Activated CD8-positive, alpha-beta T cell treated with anti-CD3 and anti-CD28 coated beads, Interleukin-2, amount 10 ng/mL, durations not matched to agents 7 days and 5 days (primary cell): Measurements from ENCODE around the gene EDNRB. TPM values are rescaled to one million over a fixed set of nuclear protein-coding genes. Genes with fewer than 3 reads are reported as not detected.
"Not testable (repeated sequence)": the region's sequence is repeated elsewhere in the genome, so short reads cannot be mapped to it uniquely, and the experiment has no call there.

ENCODE experiments used
- ATAC-seq: fragments of 150-1000 bp; cut with Tn5 transposase; one replicate; pipeline ENCODE4 v1.10.0; 2021; ENCODE audit warnings: moderate library complexity
- CTCF ChIA-PET: fragments of 350-600 bp; sonication (Branson Sonifier 250); formaldehyde crosslinking; loops from one replicate; lab custom pipeline; 2021; ENCODE audit warnings: antibody characterized with exemption; lab: Charles Lee
- POLR2A ChIA-PET: fragments of 350-600 bp; sonication (Branson Sonifier 250); formaldehyde crosslinking; loops from one replicate; lab custom pipeline; 2021; ENCODE audit warnings: antibody characterized with exemption; lab: Charles Lee
- DNase-seq: peaks from one replicate; pipeline ENCODE4 v3.0.0-alpha.2; 2020
- H3K27ac Mint-ChIP-seq: one replicate; pipeline ENCODE4 v1.8.0; 2021; ENCODE audit warnings: mild to moderate bottlenecking, mixed read lengths
- H3K27me3 Mint-ChIP-seq: one replicate; pipeline ENCODE4 v1.8.0; 2021; ENCODE audit warnings: low read depth, mixed read lengths
- H3K36me3 Mint-ChIP-seq: one replicate; pipeline ENCODE4 v1.8.0; 2021; ENCODE audit warnings: low read depth, mixed read lengths
- H3K4me1 Mint-ChIP-seq: one replicate; pipeline ENCODE4 v1.8.0; 2021; ENCODE audit warnings: low read depth, mixed read lengths
- H3K4me3 Mint-ChIP-seq: one replicate; pipeline ENCODE4 v1.8.0; 2021; ENCODE audit warnings: mild to moderate bottlenecking, mixed read lengths
- H3K9me3 Mint-ChIP-seq: one replicate; pipeline ENCODE4 v1.8.0; 2022; ENCODE audit warnings: mixed read lengths; ENCODE audit not compliant: insufficient read depth
- total RNA-seq, 2 experiments: library from RNA; stranded (reverse); gene quantifications; one replicate each; pipeline ENCODE4 v1.2.3, GENCODE V29; 2021

The EDNRB gene
- total RNA-seq, 2 experiments from 2014 or later, result not detected

DNA sequence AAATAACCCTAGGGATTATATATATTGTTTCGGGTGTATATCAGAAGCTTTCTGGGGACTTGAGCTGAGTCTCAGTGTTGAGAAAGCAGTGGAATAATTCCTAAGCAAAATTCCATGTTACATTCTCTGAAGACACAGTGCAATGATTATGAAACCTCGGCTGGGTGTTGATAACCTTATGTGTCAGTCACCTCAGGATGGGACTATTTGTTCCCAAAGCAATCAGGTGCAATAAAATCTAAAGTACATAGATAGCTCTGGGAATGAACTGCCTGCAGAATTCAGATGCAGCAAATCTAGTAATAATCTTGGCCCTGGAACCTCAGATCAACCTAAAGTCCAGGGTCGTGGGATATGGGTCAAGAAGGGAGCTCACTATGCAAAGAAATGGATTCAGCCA lies 53.0 kb downstream of the EDNRB start:
- H3K36me3 Mint-ChIP-seq, result peaks cover 2% of the 10 kb centered on the region
- POLR2A ChIA-PET, result no interaction called here
- no peak for ATAC-seq
- H3K27ac Mint-ChIP-seq, result no peak overlapping the region
- no peak for DNase-seq
- CTCF ChIA-PET, result no interaction called here
- H3K4me3 Mint-ChIP-seq, result no peak overlapping the region
- H3K9me3 Mint-ChIP-seq, result no peaks in the 10 kb centered on the region
- peaks cover 7% of the 10 kb centered on the region for H3K4me1 Mint-ChIP-seq
- H3K27me3 Mint-ChIP-seq, result peaks cover 10% of the 10 kb centered on the region

- peaks cover 9% of the 10 kb centered on the region for H3K27me3 Mint-ChIP-seq
- no peaks in the 10 kb centered on the region for H3K36me3 Mint-ChIP-seq
- H3K9me3 Mint-ChIP-seq, result no peaks in the 10 kb centered on the region
- H3K27ac Mint-ChIP-seq, result no peak overlapping the region
- ATAC-seq (no peak), DNase-seq (no peak)
- ChIA-PET CTCF (no interaction called here), POLR2A (no interaction called here)
- H3K4me3 Mint-ChIP-seq, result no peak overlapping the region
- peaks cover under 1% of the 10 kb centered on the region for H3K4me1 Mint-ChIP-seq
These were observed 55.5 kb downstream of the EDNRB start for GRCh38 chr13:77863144-77863543.

GRCh38 chr13:77861741-77862140 lies 56.9 kb downstream of the EDNRB start:
- H3K9me3 Mint-ChIP-seq, result no peaks in the 10 kb centered on the region
- POLR2A ChIA-PET, result no interaction called here
- CTCF ChIA-PET, result no interaction called here
- DNase-seq (no peak), ATAC-seq (no peak)
- H3K27me3 Mint-ChIP-seq, result peaks cover 9% of the 10 kb centered on the region
- H3K27ac Mint-ChIP-seq, result no peak overlapping the region
- no peaks in the 10 kb centered on the region for H3K4me1 Mint-ChIP-seq
- no peak overlapping the region for H3K4me3 Mint-ChIP-seq
- H3K36me3 Mint-ChIP-seq, result no peaks in the 10 kb centered on the region

- Mint-ChIP-seq H3K27ac (no peak overlapping the region), H3K36me3 (no peaks in the 10 kb centered on the region), H3K4me1 (no peaks in the 10 kb centered on the region), H3K4me3 (no peak overlapping the region), H3K27me3 (peaks cover 9% of the 10 kb centered on the region), H3K9me3 (no peaks in the 10 kb centered on the region)
- ATAC-seq (no peak), DNase-seq (no peak)
- POLR2A ChIA-PET, result no interaction called here
- CTCF ChIA-PET, result no interaction called here
These were observed 58.1 kb downstream of the EDNRB start for GRCh38 chr13:77860507-77860981.

GRCh38 chr13:77859450-77859849 lies 59.2 kb downstream of the EDNRB start:
- ChIA-PET CTCF (no interaction called here), POLR2A (no interaction called here)
- Mint-ChIP-seq H3K27ac (no peak overlapping the region), H3K4me3 (no peak overlapping the region), H3K4me1 (no peaks in the 10 kb centered on the region), H3K27me3 (peaks cover 9% of the 10 kb centered on the region), H3K36me3 (no peaks in the 10 kb centered on the region), H3K9me3 (no peaks in the 10 kb centered on the region)
- DNase-seq, result no peak
- no peak for ATAC-seq

DNA sequence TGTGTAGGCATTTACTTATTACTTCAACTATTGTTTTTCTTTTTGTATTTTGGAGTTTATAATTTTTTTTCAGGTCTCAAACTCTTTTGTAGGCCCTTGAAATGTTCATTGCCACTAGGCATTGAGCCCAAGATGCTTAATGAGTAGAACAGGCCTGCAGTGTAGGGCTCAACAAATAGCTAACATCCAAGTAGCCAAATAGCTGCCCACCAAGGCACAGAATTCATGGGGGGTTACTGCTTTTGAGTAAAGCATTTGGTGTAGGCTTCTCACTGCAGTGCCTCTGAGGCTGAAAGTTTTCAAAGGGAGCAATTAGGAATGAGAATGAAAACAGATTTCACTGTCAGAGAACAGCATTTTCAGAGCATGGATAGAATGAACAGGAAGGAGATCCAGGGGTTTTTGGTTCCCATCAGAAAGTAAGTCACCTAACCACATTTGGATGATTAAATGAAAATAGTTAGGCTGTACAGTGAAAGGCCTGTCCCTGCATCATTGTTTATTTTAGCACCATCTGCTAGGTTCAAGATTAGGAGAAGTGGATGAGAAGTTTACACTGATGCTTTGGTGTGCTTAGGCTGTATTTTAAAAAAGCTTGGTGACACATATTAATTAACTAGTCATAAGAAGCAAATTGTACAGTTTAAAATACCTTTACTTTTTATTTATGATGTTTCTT lies 61.0 kb downstream of the EDNRB start:
- H3K4me1 Mint-ChIP-seq, result no peaks in the 10 kb centered on the region
- H3K27me3 Mint-ChIP-seq, result peaks cover 2% of the 10 kb centered on the region
- H3K9me3 Mint-ChIP-seq, result no peaks in the 10 kb centered on the region
- no peaks in the 10 kb centered on the region for H3K36me3 Mint-ChIP-seq
- no peak overlapping the region for H3K4me3 Mint-ChIP-seq
- no peak for ATAC-seq
- ChIA-PET CTCF (no interaction called here), POLR2A (no interaction called here)
- DNase-seq, result no peak
- H3K27ac Mint-ChIP-seq, result no peak overlapping the region

DNA sequence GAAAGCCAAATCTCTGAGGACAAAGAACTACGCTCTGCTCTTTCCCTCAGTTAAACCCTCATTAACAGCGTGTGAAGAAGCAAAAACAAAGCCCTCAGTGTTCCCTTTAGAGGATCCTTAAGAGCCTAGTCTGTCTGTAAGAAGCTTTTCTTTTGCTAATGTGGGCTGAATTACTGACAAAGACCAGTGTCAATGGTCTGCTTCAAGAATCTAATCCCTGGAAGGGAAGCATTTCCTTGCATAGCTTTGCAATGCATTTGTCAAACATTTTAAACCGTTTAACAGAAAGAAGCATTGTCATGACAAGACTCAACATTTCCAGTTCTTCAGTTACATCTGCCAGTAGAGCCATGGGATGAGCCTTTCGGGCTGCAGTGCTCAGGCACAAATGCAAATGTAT lies 64.9 kb downstream of the EDNRB start:
- POLR2A ChIA-PET, result no interaction called here
- no peak for ATAC-seq
- H3K4me1 Mint-ChIP-seq, result no peaks in the 10 kb centered on the region
- no peak overlapping the region for H3K4me3 Mint-ChIP-seq
- no peaks in the 10 kb centered on the region for H3K9me3 Mint-ChIP-seq
- CTCF ChIA-PET, result no interaction called here
- no peak for DNase-seq
- H3K27ac Mint-ChIP-seq, result no peak overlapping the region
- no peaks in the 10 kb centered on the region for H3K27me3 Mint-ChIP-seq
- no peaks in the 10 kb centered on the region for H3K36me3 Mint-ChIP-seq

DNA sequence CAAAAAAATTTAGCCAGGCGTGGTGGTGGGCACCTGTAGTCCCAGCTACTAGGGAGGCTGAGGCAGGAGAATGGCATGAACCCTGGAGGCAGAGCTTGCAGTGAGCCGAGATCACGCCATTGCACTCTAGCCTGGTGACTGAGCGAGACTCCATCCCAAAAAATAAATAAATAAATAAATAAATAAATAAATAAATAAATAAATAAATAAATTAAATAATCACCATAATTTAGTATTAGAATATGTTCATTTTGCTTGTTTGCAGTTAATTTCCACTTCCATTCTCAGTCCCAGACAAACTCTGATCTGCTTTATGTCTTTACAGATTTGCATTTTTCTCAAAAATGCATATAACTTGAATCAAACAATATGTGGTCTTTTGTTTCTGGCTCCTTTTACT lies 70.6 kb downstream of the EDNRB start:
- H3K36me3 Mint-ChIP-seq, H3K27ac Mint-ChIP-seq, DNase-seq, H3K4me1 Mint-ChIP-seq, ATAC-seq, CTCF ChIA-PET, H3K9me3 Mint-ChIP-seq, POLR2A ChIA-PET, H3K4me3 Mint-ChIP-seq, H3K27me3 Mint-ChIP-seq: not testable (repeated sequence)

- ChIA-PET POLR2A (no interaction called here), CTCF (no interaction called here)
- no peaks in the 10 kb centered on the region for H3K27me3 Mint-ChIP-seq
- no peaks in the 10 kb centered on the region for H3K9me3 Mint-ChIP-seq
- ATAC-seq (no peak), DNase-seq (no peak)
- H3K4me3 Mint-ChIP-seq, result no peak overlapping the region
- no peaks in the 10 kb centered on the region for H3K36me3 Mint-ChIP-seq
- H3K27ac Mint-ChIP-seq, result no peak overlapping the region
- H3K4me1 Mint-ChIP-seq, result no peaks in the 10 kb centered on the region
These were observed 72.5 kb downstream of the EDNRB start for GRCh38 chr13:77846173-77846572.

Other genes with a start within 250 kb of the EDNRB start
- 10 to 100 TPM; 27.0 to 29.5 TPM for gene SLAIN1, start 221.1 kb downstream of the EDNRB start, total RNA-seq